Measurements from ENCODE around the gene GTF3C2. TPM values are rescaled to one million over a fixed set of nuclear protein-coding genes. Genes with fewer than 3 reads are reported as not detected.

The GTF3C2 gene
- total and polyA plus RNA-seq, 10 of the 15 experiments (the other 5 are each of a cell fraction or from before 2014, with no cell fraction given): 45.9 to 105 (median 80.3) TPM

DNA sequence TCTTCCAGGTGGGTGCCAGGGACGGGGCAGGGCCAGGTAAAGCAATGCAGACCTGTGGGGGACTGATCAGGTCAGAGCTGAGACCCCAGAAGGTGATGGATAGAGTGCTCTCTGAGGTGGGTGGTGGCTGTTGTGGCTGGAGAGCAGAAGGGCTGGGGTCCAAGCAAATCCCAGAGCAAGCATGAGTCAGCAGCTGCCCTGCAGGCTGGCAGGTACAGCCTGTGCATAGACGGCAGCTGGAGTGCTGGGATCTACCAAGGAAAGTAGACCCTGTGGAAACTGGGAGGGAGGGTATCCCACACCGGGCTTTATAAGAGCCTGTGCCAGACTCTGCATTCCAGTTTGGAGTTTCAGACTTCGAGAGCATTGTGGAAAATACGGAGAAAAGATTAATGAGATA is 73.7 kb downstream of the GTF3C2 start:
- Histone ChIP-seq H3K36me3 (ENCODE audit: control insufficient read depth in 2 of 2, insufficient read depth in 2 of 2, low read length in 1 of 2) (no peaks in the 10 kb centered on the region), H3K4me3 (no peak overlapping the region), H3K79me2 (ENCODE audit: control insufficient read depth, insufficient read depth, low read length) (no peaks in the 10 kb centered on the region), H3K9me3 (replicated peaks; ENCODE audit: control insufficient read depth, insufficient read depth, low read length) (no peaks in the 10 kb centered on the region), H3K27ac (ENCODE audit: control insufficient read depth, insufficient read depth) (no peak overlapping the region), H4K20me1 (ENCODE audit: control insufficient read depth, insufficient read depth) (no peaks in the 10 kb centered on the region), H3K9ac (ENCODE audit: control insufficient read depth, insufficient read depth, low read length) (no peak overlapping the region), H2AFZ (ENCODE audit: control insufficient read depth, low read depth, low read length) (no peak overlapping the region), H3K4me1 (ENCODE audit: control insufficient read depth, insufficient read depth, low read length) (no peaks in the 10 kb centered on the region), H3K27me3 (replicated peaks in 1 of 2; ENCODE audit: control insufficient read depth in 2 of 2, insufficient read depth in 2 of 2, low read length in 1 of 2) (peaks cover 0 to 6% of the 10 kb centered on the region in 2 experiments; a peak in 3 of 4 replicates), H3K4me2 (ENCODE audit: control insufficient read depth, insufficient read depth) (no peak overlapping the region)
- TF ChIP-seq KLF5 (IDR thresholded peaks at IDR 0.05; ENCODE audit: partially characterized antibody): no peak
- ChIA-PET POLR2A (no interaction called here), RAD21 (ENCODE audit: unreplicated experiment) (interaction anchor here (0.7 to 4.1 kb wide), 2 partner anchors 19 to 720 kb away, joined by 3 to 25 read pairs; no protein-coding TSS in a partner anchor), CTCF (interaction anchor here (0.6 to 9.6 kb wide), 9 partner anchors 10 to 183 kb away, joined by 3 to 132 read pairs (median 5); no protein-coding TSS in a partner anchor), SMC1A (ENCODE audit: uncharacterized antibody, unreplicated experiment) (interaction anchor here (0.6 to 1.3 kb wide), 5 partner anchors 9 to 951 kb away, joined by 3 to 4 read pairs (median 3); no protein-coding TSS in a partner anchor)
- intact Hi-C loops (cut with micrococcal nuclease; ENCODE audit: unreplicated experiment): loop anchor here (10.0 kb wide), 1 partner anchor 108 kb away; no protein-coding TSS in a partner anchor
- WGBS (ENCODE audit: insufficient coverage, insufficient replicate concordance, low lambda C conversion rate, missing lambda C conversion rate): 17% methylated on average over 5 of the region's 5 CpGs
- in situ Hi-C loops (cut with MboI): loop anchor here (5.0 kb wide), 2 partner anchors 186 to 321 kb away; no protein-coding TSS in a partner anchor
- no peak for ATAC-seq
- no TSS peak for BruUV-seq (replicated peaks)
- DNase-seq (ENCODE audit: low read depth, low spot score): no peak
- FAIRE-seq: no peak

DNA sequence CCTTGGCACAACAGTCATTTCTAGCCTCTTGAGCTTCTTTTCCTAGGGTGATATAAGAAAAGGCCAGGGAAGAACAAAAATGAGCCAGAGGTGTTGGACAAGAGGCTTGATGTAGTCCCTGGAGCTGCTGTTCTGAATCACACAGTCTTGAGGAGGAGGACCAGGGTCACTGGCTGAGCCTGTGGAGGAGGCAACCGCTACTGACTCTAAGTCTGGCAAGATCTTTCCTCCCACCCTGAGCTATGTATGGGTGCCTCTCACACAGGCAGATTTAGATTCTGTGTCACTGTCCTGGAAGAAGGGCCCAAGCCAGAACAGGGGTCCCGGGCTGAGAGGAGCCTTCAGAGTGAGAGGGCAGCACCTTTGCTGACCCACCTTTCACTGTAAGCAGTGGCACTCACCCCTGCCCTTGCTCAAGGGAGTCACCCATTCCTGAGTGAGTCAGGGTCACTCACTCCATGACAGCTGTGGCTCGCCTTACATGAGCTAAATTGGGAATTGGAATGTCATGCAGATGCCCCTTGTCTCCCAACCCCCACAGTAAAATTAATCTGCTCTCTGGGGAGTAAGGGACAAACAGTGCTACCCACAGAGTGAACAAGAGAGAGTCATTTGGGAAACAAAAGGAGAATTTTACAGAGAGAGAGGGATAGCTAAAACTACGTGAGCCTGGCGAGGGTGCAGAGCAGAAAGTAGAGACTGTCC is 74.6 kb downstream of the GTF3C2 start, which contains the start of gene TRIM54:
TSS of gene TRIM54 (plus strand) at position 575 of the 705 bp plus-strand sequence. CDS start 303 bp downstream, outside the sequence.
- Histone ChIP-seq H3K9me3 (replicated peaks; ENCODE audit: control insufficient read depth, insufficient read depth, low read length) (no peaks in the 10 kb centered on the region), H3K4me3 (no peak within 1 kb of the TSS), H3K27me3 (replicated peaks in 1 of 2; ENCODE audit: control insufficient read depth in 2 of 2, insufficient read depth in 2 of 2, low read length in 1 of 2) (peaks cover 0 to 6% of the 10 kb centered on the region in 2 experiments; a peak in 2 of 4 replicates), H3K36me3 (ENCODE audit: control insufficient read depth in 2 of 2, insufficient read depth in 2 of 2, low read length in 1 of 2) (no peaks in the 10 kb centered on the region), H3K4me1 (ENCODE audit: control insufficient read depth, insufficient read depth, low read length) (no peaks in the 10 kb centered on the region), H4K20me1 (ENCODE audit: control insufficient read depth, insufficient read depth) (no peaks in the 10 kb centered on the region), H3K9ac (ENCODE audit: control insufficient read depth, insufficient read depth, low read length) (no peak within 1 kb of the TSS), H3K4me2 (ENCODE audit: control insufficient read depth, insufficient read depth) (no peak within 1 kb of the TSS), H3K79me2 (ENCODE audit: control insufficient read depth, insufficient read depth, low read length) (no peaks in the 10 kb centered on the region), H2AFZ (ENCODE audit: control insufficient read depth, low read depth, low read length) (no peak within 1 kb of the TSS), H3K27ac (ENCODE audit: control insufficient read depth, insufficient read depth) (no peak within 1 kb of the TSS)
- no peak for ATAC-seq
- SMC1A ChIA-PET (ENCODE audit: uncharacterized antibody, unreplicated experiment): interaction anchor here (0.8 to 3.9 kb wide), 6 partner anchors 11 to 325 kb away, joined by 3 to 21 read pairs (median 7); no protein-coding TSS in a partner anchor
- POLR2A ChIA-PET: interaction anchor here (0.7 kb wide), 1 partner anchor 209 kb away, joined by 3 read pairs; no protein-coding TSS in a partner anchor
- TF ChIP-seq NRF1 (conservative IDR thresholded peaks at IDR 0.05; ENCODE audit: low read depth, low read length) (no peak), CREB1 (IDR thresholded peaks at IDR 0.05; ENCODE audit: low read depth) (no peak), TCF12 (IDR thresholded peaks at IDR 0.05; ENCODE audit: low read depth, low read length) (no peak), TBL1XR1 (IDR thresholded peaks at IDR 0.05; ENCODE audit: low read depth, low read length) (no peak), STAT3 (IDR thresholded peaks at IDR 0.05; ENCODE audit: low read depth, low read length) (no peak)
- TF ChIP-seq, protein P1, sequence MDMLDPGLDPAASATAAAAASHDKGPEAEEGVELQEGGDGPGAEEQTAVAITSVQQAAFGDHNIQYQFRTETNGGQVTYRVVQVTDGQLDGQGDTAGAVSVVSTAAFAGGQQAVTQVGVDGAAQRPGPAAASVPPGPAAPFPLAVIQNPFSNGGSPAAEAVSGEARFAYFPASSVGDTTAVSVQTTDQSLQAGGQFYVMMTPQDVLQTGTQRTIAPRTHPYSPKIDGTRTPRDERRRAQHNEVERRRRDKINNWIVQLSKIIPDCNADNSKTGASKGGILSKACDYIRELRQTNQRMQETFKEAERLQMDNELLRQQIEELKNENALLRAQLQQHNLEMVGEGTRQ (IDR thresholded peaks at IDR 0.05; ENCODE audit: borderline replicate concordance, low read depth, low read length): no peak
- TF ChIP-seq, protein P2, sequence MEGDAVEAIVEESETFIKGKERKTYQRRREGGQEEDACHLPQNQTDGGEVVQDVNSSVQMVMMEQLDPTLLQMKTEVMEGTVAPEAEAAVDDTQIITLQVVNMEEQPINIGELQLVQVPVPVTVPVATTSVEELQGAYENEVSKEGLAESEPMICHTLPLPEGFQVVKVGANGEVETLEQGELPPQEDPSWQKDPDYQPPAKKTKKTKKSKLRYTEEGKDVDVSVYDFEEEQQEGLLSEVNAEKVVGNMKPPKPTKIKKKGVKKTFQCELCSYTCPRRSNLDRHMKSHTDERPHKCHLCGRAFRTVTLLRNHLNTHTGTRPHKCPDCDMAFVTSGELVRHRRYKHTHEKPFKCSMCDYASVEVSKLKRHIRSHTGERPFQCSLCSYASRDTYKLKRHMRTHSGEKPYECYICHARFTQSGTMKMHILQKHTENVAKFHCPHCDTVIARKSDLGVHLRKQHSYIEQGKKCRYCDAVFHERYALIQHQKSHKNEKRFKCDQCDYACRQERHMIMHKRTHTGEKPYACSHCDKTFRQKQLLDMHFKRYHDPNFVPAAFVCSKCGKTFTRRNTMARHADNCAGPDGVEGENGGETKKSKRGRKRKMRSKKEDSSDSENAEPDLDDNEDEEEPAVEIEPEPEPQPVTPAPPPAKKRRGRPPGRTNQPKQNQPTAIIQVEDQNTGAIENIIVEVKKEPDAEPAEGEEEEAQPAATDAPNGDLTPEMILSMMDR (IDR thresholded peaks at IDR 0.05 in 2 of 3, conservative IDR thresholded peaks at IDR 0.05 in 1 of 3; ENCODE audit: control insufficient read depth in 2 of 3, extremely low read depth in 1 of 3, insufficient read depth in 1 of 3, low read depth in 3 of 3, low read length in 3 of 3): no peak
- FAIRE-seq: no peak
- CTCF ChIA-PET: interaction anchor here (0.8 to 9.6 kb wide), 12 partner anchors 9 to 319 kb away, joined by 3 to 132 read pairs (median 10); partner anchors contain the start of gene KHK
- BruUV-seq (replicated peaks): no TSS peak
- in situ Hi-C loops (cut with MboI): loop anchor here (5.0 kb wide), 2 partner anchors 185 to 320 kb away; no protein-coding TSS in a partner anchor
- RAD21 ChIA-PET (ENCODE audit: unreplicated experiment): interaction anchor here (0.6 to 4.1 kb wide), 4 partner anchors 16 to 570 kb away, joined by 3 to 25 read pairs (median 10); no protein-coding TSS in a partner anchor
- WGBS (ENCODE audit: insufficient coverage, insufficient replicate concordance, low lambda C conversion rate, missing lambda C conversion rate): under 1% methylated on average over 5 of the region's 5 CpGs
- no peak for DNase-seq (ENCODE audit: low read depth, low spot score)
- intact Hi-C loops (cut with micrococcal nuclease; ENCODE audit: unreplicated experiment): loop anchor here (2.0 to 10.0 kb wide), 2 partner anchors 107 to 321 kb away; no protein-coding TSS in a partner anchor

Measured in GM12878 (cell line).